ENCODE measurements around the gene B3GNT9. TPM values are rescaled to one million over a fixed set of nuclear protein-coding genes. Genes with fewer than 3 reads are reported as not detected.

B3GNT9 gene, protein sequence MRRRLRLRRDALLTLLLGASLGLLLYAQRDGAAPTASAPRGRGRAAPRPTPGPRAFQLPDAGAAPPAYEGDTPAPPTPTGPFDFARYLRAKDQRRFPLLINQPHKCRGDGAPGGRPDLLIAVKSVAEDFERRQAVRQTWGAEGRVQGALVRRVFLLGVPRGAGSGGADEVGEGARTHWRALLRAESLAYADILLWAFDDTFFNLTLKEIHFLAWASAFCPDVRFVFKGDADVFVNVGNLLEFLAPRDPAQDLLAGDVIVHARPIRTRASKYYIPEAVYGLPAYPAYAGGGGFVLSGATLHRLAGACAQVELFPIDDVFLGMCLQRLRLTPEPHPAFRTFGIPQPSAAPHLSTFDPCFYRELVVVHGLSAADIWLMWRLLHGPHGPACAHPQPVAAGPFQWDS
- 1.2 TPM for total RNA-seq

- DNase-seq (ENCODE audit: low spot score in 2 of 2) (peak; percentile 77 to 87), FAIRE-seq (no peak)
Observed at GRCh38 chr16:67150833-67151396, at the start of gene B3GNT9. B3GNT9 (minus strand) TSS chr16:67150998; CDS start chr16:67150485, 513 bp downstream.

DNA sequence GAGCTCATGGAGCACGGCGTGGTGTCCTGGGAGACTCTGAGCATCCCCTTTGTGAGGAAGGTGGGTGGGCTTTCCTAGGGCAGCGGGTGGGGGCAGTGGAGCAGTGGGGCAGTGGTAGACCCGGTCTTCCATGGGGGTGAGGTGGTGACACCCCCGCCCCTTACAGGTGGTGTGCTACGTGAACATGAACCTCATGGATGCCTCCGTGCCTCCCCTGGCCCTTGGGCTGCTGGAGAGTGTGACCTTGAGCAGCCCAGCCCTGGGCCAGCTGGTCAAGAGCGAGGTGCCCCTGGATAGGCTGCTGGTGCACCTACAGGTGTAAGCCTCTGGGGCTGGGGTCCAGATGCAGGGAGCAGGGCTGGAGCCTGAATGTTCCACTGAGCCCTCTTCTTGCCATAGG lies 49.7 kb upstream of the B3GNT9 start:
- FAIRE-seq (no peak), DNase-seq (ENCODE audit: low spot score in 2 of 2) (no peak)

DNA sequence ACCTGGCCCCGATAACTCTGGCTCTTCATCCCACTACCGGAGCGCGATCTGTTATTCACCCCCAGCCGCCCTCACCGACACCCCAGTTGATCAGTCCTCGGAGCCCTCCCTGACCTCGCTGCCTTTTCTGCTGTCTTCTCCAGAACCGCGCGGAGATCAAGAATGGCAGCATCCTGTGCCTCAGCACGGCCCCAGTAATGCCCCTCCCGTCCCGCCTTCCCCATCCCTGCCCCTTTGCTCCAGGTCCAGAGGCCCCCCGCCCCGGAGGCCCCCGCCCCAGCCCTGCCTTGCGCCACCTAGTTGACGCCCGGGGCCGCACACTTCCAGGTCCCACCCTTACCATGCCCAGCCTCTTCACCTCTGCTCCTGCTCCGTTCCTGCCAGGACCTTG lies 49.0 kb upstream of the B3GNT9 start:
- DNase-seq (ENCODE audit: low spot score in 2 of 2): no peak

GRCh38 chr16:67199011-67199807 lies 48.4 kb upstream of the B3GNT9 start, which contains the start of gene ELMO3:
ELMO3 (plus strand) TSS chr16:67199131; CDS start chr16:67199327, 196 bp downstream.
- peak; percentile 56 to 63 for DNase-seq (ENCODE audit: low spot score in 2 of 2)
- no peak for FAIRE-seq

More for the DNA sequence above, 49.0 kb upstream of the B3GNT9 start:
- no peak for FAIRE-seq

DNA sequence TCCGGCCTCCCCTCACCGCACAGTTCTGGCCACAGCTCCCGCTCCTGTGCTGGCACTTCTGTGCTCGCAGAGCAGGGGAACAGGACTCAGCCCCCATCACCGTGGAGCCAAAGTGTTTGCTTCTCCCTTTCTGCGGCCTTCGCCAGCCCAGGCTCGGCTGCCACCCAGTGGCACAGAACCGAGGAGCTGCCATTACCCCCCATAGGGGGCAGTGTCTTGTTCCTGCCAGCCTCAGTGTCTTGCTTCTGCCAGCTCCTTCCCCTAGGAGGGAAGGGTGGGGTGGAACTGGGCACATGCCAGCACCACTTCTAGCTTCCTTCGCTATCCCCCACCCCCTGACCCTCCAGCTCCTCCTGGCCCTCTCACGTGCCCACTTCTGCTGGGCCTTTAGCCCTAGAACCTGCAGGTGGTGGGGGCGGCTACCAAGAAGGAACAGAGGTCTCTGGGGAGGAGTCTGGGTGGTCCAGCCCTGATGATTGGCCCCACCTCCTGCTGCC lies 47.5 kb upstream of the B3GNT9 start:
- FAIRE-seq: no peak
- DNase-seq (ENCODE audit: low spot score in 2 of 2): peak; percentile 78 to 83

- DNase-seq (ENCODE audit: low spot score in 2 of 2): no peak
- no peak for FAIRE-seq
Observed at GRCh38 chr16:67197704-67198103, 46.9 kb upstream of the B3GNT9 start.

DNA sequence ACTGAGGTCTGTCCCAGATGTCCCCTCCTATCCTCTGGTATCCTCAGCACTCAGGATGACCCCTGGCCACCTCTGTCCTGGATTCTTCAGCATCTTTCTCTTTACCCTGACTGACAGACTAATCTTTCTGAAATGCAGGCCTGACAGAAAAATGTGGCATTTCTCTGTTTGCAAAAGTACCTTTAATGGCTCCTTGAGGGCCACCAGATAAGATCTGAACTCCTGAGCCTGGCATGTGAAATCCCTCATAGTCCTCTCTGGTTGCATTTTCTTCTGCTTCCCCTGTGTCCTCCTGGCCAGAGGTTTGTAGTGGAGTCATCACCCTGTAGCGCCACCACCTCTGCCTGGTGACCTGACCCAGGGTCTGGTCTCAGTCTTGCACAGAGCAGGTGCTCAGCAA lies 46.1 kb upstream of the B3GNT9 start:
- FAIRE-seq: no peak
- DNase-seq (ENCODE audit: low spot score in 2 of 2): no peak

- FAIRE-seq (no peak), DNase-seq (ENCODE audit: low spot score in 2 of 2) (no peak)
Observed at GRCh38 chr16:67195676-67196075, 44.9 kb upstream of the B3GNT9 start.

DNA sequence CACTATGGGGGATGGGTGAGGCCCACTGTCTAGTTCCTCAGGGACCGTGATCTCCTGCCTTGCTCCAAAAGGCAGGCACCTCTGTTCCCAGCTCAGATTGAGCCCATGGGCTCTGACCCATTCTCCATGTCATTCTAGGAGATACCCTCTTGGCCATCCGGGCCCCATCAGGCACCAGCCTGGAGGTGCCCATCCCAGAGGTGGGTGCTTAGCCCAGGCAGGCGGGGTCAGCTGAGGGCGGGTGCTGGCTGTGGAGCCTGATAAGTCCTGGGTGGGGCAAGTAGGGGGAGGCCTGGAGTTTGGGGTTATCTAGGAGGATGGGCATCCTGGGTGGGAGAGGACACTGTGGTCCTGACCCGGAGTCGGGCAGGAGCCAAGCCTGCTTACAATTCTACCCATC lies 43.5 kb upstream of the B3GNT9 start:
- DNase-seq (ENCODE audit: low spot score in 2 of 2): no peak
- FAIRE-seq: no peak

- DNase-seq (ENCODE audit: low spot score in 2 of 2): no peak
- no peak for FAIRE-seq
Observed at GRCh38 chr16:67193536-67193935, 42.7 kb upstream of the B3GNT9 start.

DNA sequence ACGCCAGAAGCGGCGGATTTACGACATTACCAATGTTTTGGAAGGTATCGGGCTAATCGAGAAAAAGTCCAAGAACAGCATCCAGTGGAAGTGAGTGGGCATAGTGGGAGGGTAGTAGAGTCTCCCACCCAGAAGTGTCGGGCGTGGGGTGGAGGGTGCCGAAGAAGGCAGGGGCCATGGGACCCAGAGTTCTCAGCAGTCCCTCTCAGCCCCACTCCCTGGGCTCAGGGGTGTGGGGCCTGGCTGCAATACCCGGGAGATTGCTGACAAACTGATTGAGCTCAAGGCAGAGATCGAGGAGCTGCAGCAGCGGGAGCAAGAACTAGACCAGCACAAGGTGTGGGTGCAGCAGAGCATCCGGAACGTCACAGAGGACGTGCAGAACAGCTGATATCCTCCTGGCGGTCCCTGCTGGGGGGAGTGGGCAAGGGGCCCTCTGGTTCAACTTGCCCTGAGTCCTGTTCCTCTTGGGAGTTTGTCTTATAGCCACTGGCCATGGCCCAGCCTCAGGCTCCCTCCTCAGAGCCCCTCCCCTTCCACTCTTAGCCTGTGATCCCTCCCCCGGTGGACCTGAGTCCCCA lies 42.1 kb upstream of the B3GNT9 start:
- FAIRE-seq (no peak), DNase-seq (ENCODE audit: low spot score in 2 of 2) (no peak)

- FAIRE-seq: no peak
- peak; percentile 98 to 99 for DNase-seq (ENCODE audit: low spot score in 2 of 2)
Observed at GRCh38 chr16:67191995-67192681, 41.3 kb upstream of the B3GNT9 start, which contains the start of gene E2F4. E2F4 (plus strand) TSS chr16:67192155; CDS start chr16:67192228, 73 bp downstream.

GRCh38 chr16:67191411-67191994 lies 40.7 kb upstream of the B3GNT9 start:
- no peak for FAIRE-seq

GRCh38 chr16:67190448-67191399 lies 39.9 kb upstream of the B3GNT9 start:
- no peak for DNase-seq (ENCODE audit: low spot score in 2 of 2)
- no peak for FAIRE-seq

More at GRCh38 chr16:67191411-67191994, 40.7 kb upstream of the B3GNT9 start:
- DNase-seq (ENCODE audit: low spot score in 2 of 2): no peak

GRCh38 chr16:67190041-67190440 lies 39.2 kb upstream of the B3GNT9 start, which contains the start of gene EXOC3L1:
EXOC3L1 (minus strand) TSS chr16:67190136; CDS start chr16:67189676, 460 bp downstream.
- FAIRE-seq (no peak), DNase-seq (ENCODE audit: low spot score in 2 of 2) (no peak)

DNA sequence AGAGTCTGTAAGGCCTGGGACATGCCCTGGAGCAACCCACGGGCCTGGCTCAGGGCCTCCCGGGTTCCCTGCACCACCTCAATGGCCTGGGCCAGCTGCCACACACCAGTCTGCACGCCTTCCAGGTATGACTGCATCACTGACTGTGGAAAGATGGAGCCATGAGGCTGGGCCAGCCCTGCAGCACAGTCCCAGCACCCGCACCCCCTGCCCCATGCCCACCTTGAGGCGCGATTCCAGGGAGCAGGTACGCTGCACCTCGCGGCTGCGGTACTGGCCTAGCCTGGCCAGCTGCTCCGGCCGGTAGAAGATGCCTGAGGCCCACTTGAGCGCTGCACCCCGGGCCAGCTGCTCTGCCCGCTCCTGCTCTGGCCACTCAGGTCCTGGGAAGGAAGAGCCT lies 38.0 kb upstream of the B3GNT9 start:
- DNase-seq (ENCODE audit: low spot score in 2 of 2): no peak
- FAIRE-seq: no peak

DNA sequence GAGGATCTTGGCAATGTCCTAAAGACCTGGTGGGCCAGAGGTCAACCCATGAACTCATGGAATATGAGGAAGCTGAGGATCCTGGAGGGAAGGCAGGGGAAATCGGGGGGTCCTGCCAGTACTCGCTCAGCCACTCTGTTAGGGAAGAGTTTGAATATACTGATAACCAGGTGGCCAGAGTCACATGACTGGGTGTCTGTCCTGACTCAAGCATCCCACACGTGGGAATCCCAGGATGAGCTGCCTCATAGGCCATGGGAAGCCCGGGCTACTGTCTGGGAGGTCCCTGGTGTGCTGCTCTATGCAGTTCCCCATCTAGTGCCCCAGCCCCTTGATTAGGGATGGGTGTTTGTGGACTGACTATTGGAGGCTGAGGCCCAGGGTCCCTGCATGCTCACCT lies 37.5 kb upstream of the B3GNT9 start:
- FAIRE-seq (no peak), DNase-seq (ENCODE audit: low spot score in 2 of 2) (no peak)

GRCh38 chr16:67187175-67187890 lies 36.5 kb upstream of the B3GNT9 start:
- DNase-seq (ENCODE audit: low spot score in 2 of 2): no peak
- no peak for FAIRE-seq
